NT2/D1 (cell line): ENCODE results near the gene ATL1.
"Not testable (repeated sequence)": the region's sequence is repeated elsewhere in the genome, so short reads cannot be mapped to it uniquely, and the experiment has no call there.

ENCODE experiments used
- DNase-seq: peaks from one replicate; pipeline ENCODE4 v3.0.0-alpha.2; 2011; ENCODE audit warnings: low read depth, low spot score
- H3K27me3 ChIP-seq: 2 replicates; pipeline ENCODE4 v1.6.0; 2011; ENCODE audit warnings: mild to moderate bottlenecking; ENCODE audit not compliant: insufficient read length, insufficient read depth
- H3K36me3 ChIP-seq: 2 replicates; pipeline ENCODE4 v1.6.1; 2011; ENCODE audit warnings: mild to moderate bottlenecking, low read length, mixed read lengths; ENCODE audit not compliant: insufficient read depth, insufficient read length
- H3K4me1 ChIP-seq: 2 replicates; pipeline ENCODE4 v1.5.1; 2011; ENCODE audit not compliant: insufficient read depth, insufficient read length
- H3K4me3 ChIP-seq: 2 replicates; pipeline ENCODE4 v1.5.1; 2011; ENCODE audit warnings: low read depth; ENCODE audit not compliant: insufficient read length
- H3K9ac ChIP-seq: 2 replicates; pipeline ENCODE4 v1.6.0; 2011; ENCODE audit warnings: low read depth; ENCODE audit not compliant: insufficient read length
- H3K9me3 ChIP-seq: 2 replicates; pipeline ENCODE4 v1.5.1; 2011; ENCODE audit warnings: mild to moderate bottlenecking, low read length; ENCODE audit not compliant: insufficient read depth
- SUZ12 ChIP-seq: IDR thresholded peaks from 2 replicates; pipeline ENCODE4 v1.6.1; 2011; ENCODE audit not compliant: insufficient read length, insufficient read depth; ENCODE audit errors: extremely low read depth
- YY1 ChIP-seq: IDR thresholded peaks from 2 replicates; pipeline ENCODE4 v1.6.1; 2011; ENCODE audit not compliant: insufficient read length, insufficient read depth
- ZNF274 ChIP-seq: IDR thresholded peaks from 2 replicates; pipeline ENCODE4 v1.6.1; 2011; ENCODE audit warnings: mild to moderate bottlenecking, low read depth, low read length

The ATL1 gene

DNA sequence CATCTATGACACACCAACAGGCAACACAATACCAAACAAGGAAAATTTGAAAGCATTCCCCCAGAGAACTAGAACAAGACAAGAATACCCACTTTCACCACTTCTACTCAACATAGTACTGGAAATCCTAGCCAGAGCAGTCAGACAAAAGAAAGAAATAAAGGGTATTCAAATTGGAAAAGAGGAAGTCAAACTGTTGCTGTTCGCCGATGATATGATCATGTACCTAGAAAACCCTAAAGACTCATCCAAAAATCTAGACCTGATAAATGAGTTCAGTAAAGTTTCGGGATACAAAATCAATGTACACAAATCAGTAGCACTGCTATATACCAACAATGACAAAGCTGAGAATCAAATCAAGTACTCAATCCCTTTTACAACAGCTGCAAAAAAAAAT is 8.1 kb upstream of the ATL1 start:
- Histone ChIP-seq H3K27me3 (no peaks in the 10 kb centered on the region), H3K9ac (no peak overlapping the region), H3K4me1 (no peaks in the 10 kb centered on the region), H3K4me3 (no peak overlapping the region), H3K9me3 (no peaks in the 10 kb centered on the region), H3K36me3 (no peaks in the 10 kb centered on the region)
- TF ChIP-seq SUZ12 (no peak), ZNF274 (no peak), YY1 (no peak)
- DNase-seq = no peak

DNA sequence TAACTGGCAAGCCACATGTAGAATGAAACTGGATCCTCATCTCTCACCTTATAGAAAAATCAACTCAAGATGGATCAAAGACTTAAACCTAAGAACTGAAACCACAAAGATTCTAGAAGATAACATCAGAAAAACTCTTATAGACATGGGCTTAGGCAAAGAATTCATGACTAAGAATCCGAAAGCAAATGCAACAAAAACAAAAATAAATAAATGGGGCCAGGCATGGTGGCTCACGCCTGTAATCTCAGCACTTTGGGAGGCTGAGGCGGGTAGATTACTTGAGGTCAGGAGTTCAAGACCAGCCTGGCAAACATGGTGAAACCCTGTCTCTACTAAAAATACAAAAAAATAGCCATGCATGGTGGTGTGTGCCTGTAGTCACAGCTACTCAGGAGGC is 7.1 kb upstream of the ATL1 start:
- H3K4me3 ChIP-seq, H3K9me3 ChIP-seq, H3K9ac ChIP-seq, DNase-seq, H3K4me1 ChIP-seq, H3K36me3 ChIP-seq, H3K27me3 ChIP-seq: not testable (repeated sequence)

DNA sequence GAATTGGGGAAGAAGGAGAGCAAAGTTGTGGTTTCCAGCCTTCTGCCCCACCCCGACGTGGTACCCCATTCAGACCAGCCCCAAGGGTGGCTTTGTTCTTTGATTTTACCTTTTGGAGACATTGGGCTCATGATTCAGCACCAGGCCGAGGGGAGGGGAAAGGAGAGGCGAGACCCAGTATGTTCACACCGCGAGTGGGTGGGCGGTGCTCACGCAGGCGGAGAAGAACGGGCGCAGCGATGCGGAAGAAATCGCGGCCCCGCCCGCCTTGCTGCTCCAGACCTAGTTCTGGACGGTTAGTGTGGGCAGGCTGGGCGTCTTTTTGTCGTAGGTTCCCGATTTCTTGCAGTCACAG is 963 bp downstream of the ATL1 start:
- no peak for TF ChIP-seq SUZ12
- no peak for TF ChIP-seq YY1
- TF ChIP-seq ZNF274 = no peak
- no peaks in the 10 kb centered on the region for H3K9me3 ChIP-seq
- H3K4me3 ChIP-seq = peak overlapping the region; percentile 54
- peak; percentile 1 for DNase-seq
- H3K36me3 ChIP-seq = no peaks in the 10 kb centered on the region
- H3K9ac ChIP-seq = peak overlapping the region; percentile 72
- H3K27me3 ChIP-seq = peaks cover 64% of the 10 kb centered on the region
- H3K4me1 ChIP-seq = no peaks in the 10 kb centered on the region

DNA sequence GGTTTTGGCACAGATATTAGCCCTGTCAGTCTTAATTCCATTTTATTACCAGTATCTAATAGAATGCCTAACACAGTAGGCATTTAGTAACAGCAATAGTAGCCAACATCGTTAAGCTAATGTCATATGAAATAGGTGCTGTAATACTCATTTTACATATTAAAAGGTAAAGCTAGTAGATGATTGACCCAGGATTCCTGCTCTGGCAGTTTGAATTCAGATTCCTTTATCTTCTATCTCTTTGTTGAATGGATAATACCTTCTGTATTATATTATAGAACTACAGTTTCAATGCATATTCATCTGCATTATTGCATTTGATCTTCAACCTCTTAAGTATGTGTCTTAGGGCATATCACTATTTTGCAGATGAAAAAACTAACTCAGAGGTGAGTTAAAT is 2.9 kb downstream of the ATL1 start:
- no peak overlapping the region for H3K4me3 ChIP-seq
- no peak overlapping the region for H3K9ac ChIP-seq
- H3K9me3 ChIP-seq = no peaks in the 10 kb centered on the region
- no peaks in the 10 kb centered on the region for H3K4me1 ChIP-seq
- no peak for TF ChIP-seq YY1
- no peak for TF ChIP-seq ZNF274
- no peak for TF ChIP-seq SUZ12
- no peak for DNase-seq
- H3K36me3 ChIP-seq = no peaks in the 10 kb centered on the region
- H3K27me3 ChIP-seq = peaks cover 58% of the 10 kb centered on the region

DNA sequence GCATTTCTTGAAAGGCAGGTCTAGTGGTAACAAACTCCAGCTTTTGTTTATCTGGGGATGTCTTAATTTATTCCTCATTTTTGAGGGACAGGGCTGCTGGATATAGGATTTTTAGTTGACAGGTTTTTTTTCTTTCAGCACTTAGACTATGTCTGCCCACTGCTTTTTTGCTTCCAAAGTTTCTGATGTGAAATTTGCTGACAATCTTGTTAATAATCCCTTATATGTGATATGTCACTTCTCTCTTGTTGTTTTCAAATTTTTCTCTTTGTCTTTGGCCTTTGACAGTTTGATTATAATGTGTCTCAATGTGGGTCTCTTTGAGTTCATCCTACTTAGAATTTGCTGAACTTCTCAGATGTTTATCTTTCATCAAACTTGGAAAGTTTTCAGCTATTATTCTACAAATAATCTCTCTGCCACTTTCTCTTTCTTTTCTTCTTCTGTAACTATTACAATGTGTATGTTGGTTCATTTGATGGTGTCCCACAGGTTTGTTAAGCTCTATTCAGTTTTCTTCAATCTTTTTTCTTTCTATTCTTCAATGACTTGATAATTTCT is 9.8 kb downstream of the ATL1 start:
- Histone ChIP-seq H3K27me3 (no peaks in the 10 kb centered on the region), H3K9me3 (peaks cover 17% of the 10 kb centered on the region), H3K9ac (no peak overlapping the region), H3K36me3 (no peaks in the 10 kb centered on the region), H3K4me1 (no peaks in the 10 kb centered on the region), H3K4me3 (no peak overlapping the region)
- no peak for TF ChIP-seq SUZ12
- no peak for TF ChIP-seq YY1
- no peak for TF ChIP-seq ZNF274
- DNase-seq = no peak

DNA sequence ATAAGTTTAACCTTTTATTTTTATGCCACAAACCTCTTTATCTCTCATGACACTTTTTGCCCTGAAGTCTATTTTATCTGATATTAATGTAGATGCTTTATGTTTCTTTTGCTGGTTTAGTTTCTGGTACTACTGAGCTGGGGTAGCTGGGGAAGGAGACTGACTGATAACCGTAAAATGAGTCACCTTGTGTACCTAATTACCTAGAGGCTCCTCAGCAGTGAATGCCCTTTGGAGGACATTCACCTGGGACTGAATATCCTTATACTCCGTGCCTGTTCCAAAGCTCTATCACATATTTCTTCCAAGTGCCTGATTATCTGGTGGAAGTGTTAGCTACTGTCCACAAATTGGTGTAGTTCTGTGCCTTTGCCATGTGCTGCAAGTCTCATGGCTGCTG is 13.9 kb downstream of the ATL1 start:
- no peaks in the 10 kb centered on the region for H3K36me3 ChIP-seq
- no peak for TF ChIP-seq YY1
- TF ChIP-seq ZNF274 = no peak
- no peak for TF ChIP-seq SUZ12
- no peak overlapping the region for H3K4me3 ChIP-seq
- no peak overlapping the region for H3K9ac ChIP-seq
- H3K27me3 ChIP-seq = no peaks in the 10 kb centered on the region
- peaks cover 17% of the 10 kb centered on the region for H3K9me3 ChIP-seq
- no peaks in the 10 kb centered on the region for H3K4me1 ChIP-seq
- no peak for DNase-seq

DNA sequence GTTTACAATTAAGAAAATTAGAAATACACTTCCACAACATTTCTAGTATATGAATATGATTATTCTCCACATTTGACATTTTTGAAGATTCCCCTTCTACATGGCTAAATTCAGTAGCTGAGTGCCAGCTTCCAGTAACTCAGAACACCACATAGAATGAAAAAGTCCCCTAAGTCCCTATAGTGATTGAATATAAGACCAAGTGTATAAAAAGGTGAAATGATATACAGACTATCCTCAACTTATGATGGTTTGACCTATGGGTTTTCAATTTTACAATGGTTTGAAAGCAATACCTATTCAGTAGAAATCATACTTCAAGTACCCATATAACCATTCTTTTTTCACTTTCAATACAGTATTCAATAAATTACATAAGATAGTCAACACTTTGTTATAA is 15.8 kb downstream of the ATL1 start:
- Histone ChIP-seq H3K36me3 (no peaks in the 10 kb centered on the region), H3K4me3 (no peak overlapping the region), H3K9me3 (peaks cover 5% of the 10 kb centered on the region; the same call in 1 of the 2 replicates), H3K27me3 (no peaks in the 10 kb centered on the region), H3K4me1 (no peaks in the 10 kb centered on the region), H3K9ac (no peak overlapping the region)
- TF ChIP-seq YY1 = no peak
- no peak for DNase-seq

DNA sequence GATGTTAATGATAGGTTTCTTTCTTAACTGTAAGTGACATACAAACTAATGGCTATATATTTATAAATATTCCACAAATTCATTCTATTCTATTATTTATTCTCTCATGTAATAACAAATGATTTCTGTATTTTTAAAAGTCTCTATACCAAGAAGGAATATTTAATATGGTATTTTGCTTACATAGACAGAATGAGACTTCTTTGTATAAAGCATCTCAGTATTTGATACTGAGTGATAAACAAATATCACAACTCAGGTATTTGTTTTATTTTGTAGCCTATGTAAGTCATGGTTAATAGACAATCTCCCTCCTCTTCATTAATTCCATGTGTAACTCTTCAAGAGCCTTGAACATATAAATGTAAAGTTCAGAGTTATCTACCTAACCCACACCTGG is 18.0 kb downstream of the ATL1 start:
- Histone ChIP-seq H3K36me3 (no peaks in the 10 kb centered on the region), H3K4me1 (no peaks in the 10 kb centered on the region), H3K4me3 (no peak overlapping the region), H3K27me3 (no peaks in the 10 kb centered on the region), H3K9ac (no peak overlapping the region), H3K9me3 (no peaks in the 10 kb centered on the region)
- TF ChIP-seq YY1 (no peak), SUZ12 (no peak), ZNF274 (no peak)
- no peak for DNase-seq
